ENCODE results near the gene GRM8.

Gene GRM8

GRCh38 chr7:127233630-127234029 is 19.1 kb downstream of the GRM8 start:
- no peak for DNase-seq (ENCODE audit: low spot score)
- Histone ChIP-seq H3K4me3 (no peak overlapping the region), H3K27ac (no peak overlapping the region)
- no peak for TF ChIP-seq CTCF (IDR thresholded peaks at IDR 0.05)

GRCh38 chr7:127231415-127231814 is 21.3 kb downstream of the GRM8 start:
- Histone ChIP-seq H3K4me3 (no peak overlapping the region), H3K27ac (no peak overlapping the region)
- TF ChIP-seq CTCF (IDR thresholded peaks at IDR 0.05), result no peak
- DNase-seq (ENCODE audit: low spot score), result no peak

GRCh38 chr7:127230192-127230925 is 22.4 kb downstream of the GRM8 start:
- no peak for TF ChIP-seq CTCF (IDR thresholded peaks at IDR 0.05)
- no peak for DNase-seq (ENCODE audit: low spot score)
- Histone ChIP-seq H3K4me3 (no peak overlapping the region), H3K27ac (no peak overlapping the region)

GRCh38 chr7:127226685-127227374 is 25.9 kb downstream of the GRM8 start:
- no peak overlapping the region for H3K27ac ChIP-seq
- no peak for DNase-seq (ENCODE audit: low spot score)
- no peak for TF ChIP-seq CTCF (IDR thresholded peaks at IDR 0.05)
- H3K4me3 ChIP-seq, result no peak overlapping the region

GRCh38 chr7:127221731-127222130 is 31.0 kb downstream of the GRM8 start:
- DNase-seq (ENCODE audit: low spot score), result no peak
- Histone ChIP-seq H3K4me3 (no peak overlapping the region), H3K27ac (no peak overlapping the region)
- TF ChIP-seq CTCF (IDR thresholded peaks at IDR 0.05), result no peak

GRCh38 chr7:127214956-127215718 is 37.6 kb downstream of the GRM8 start:
- no peak for TF ChIP-seq CTCF (IDR thresholded peaks at IDR 0.05)
- no peak for DNase-seq (ENCODE audit: low spot score)
- Histone ChIP-seq H3K4me3 (no peak overlapping the region), H3K27ac (no peak overlapping the region)

All from coronary artery (tissue), 2 donors.